K562 (cell line): ENCODE data around the gene NSMCE1. TPM values are rescaled to one million over a fixed set of nuclear protein-coding genes. Genes with fewer than 3 reads are reported as not detected.

Source experiments
- ASH1L ChIP-seq: fragments of 450-650 bp; IDR thresholded peaks from 2 replicates; pipeline ENCODE4 v1.6.1; 2018; ENCODE audit warnings: borderline replicate concordance, mild to moderate bottlenecking, low read depth; ENCODE audit not compliant: partially characterized antibody
- BCL6 ChIP-seq: fragments of 250-450 bp; sonication (Bioruptor Pico); IDR thresholded peaks from 2 replicates; pipeline ENCODE4 v1.4.0; 2020
- BRF1 ChIP-seq: IDR thresholded peaks from 3 replicates; pipeline ENCODE4 v1.6.1; 2011; ENCODE audit warnings: borderline replicate concordance, mild to moderate bottlenecking; ENCODE audit not compliant: insufficient read length; ENCODE audit errors: extremely low read depth
- ZNF354B ChIP-seq: fragments of 250-450 bp; sonication (Bioruptor Pico); IDR thresholded peaks from 2 replicates; pipeline ENCODE4 v1.4.0; 2020
- polyA plus RNA-seq, 8 experiments: library from polyadenylated mRNA; depleted of rRNA in 4 of 8; stranded (reverse) in 5 of 8; unstranded in 3 of 8; fragments of >200 nt; fragmentation: Nextera tagmentation in 2 of 8; fragmentation: Illumina TruSeq in 1 of 8; extraction: Ambion mirVana in 2 of 8; extraction: Trizol in 1 of 8; gene quantifications; 2 replicates each; pipeline versions ENCODE4 v1.2.1 to v1.2.3, GENCODE V29; 2011 to 2014; ENCODE audit warnings: inconsistent platforms in 1 of 8, missing spikeins in 1 of 8
- total RNA-seq, 7 experiments: library from RNA; depleted of rRNA in 6 of 7; stranded (reverse); fragments of >200 nt in 6 of 7; fragmentation: Illumina TruSeq in 2 of 7; extraction: Trizol in 2 of 7; gene quantifications; 2 replicates each; pipeline versions ENCODE4 v1.2.1 to v1.2.3, GENCODE V29; 2011 to 2021; ENCODE audit warnings: low replicate concordance in 1 of 7
- TF ChIP-seq, protein P1 (sequence below): fragments of 450-650 bp; IDR thresholded peaks from 2 replicates; pipeline ENCODE4 v1.6.1; 2016; ENCODE audit warnings: low read depth
- TF ChIP-seq, protein P2 (sequence below), 2 experiments: fragments of 250-450 bp in 1 of 2; fragments of 450-650 bp in 1 of 2; sonication (Bioruptor Pico) in 1 of 2; IDR thresholded peaks; 2 replicates each; pipeline versions ENCODE4 v1.6.1 to v1.8.0; 2016 to 2021; ENCODE audit warnings: mild to moderate bottlenecking in 2 of 2, moderate library complexity in 2 of 2, missing compliant biosample characterization in 1 of 2, missing genetic modification characterization in 1 of 2
- TF ChIP-seq, protein P3 (sequence below): fragments of 250-450 bp; sonication (Bioruptor Pico); IDR thresholded peaks from 2 replicates; pipeline ENCODE4 v1.5.0; 2021; ENCODE audit warnings: mild to moderate bottlenecking, borderline replicate concordance
- TF ChIP-seq, protein P4 (sequence below): fragments of 250-450 bp; sonication (Bioruptor Pico); IDR thresholded peaks from 2 replicates; pipeline ENCODE4 v1.5.0; 2021
- TF ChIP-seq, protein P5 (sequence below): fragments of 250-450 bp; sonication (Bioruptor Pico); IDR thresholded peaks from 2 replicates; pipeline ENCODE4 v1.5.0; 2020; ENCODE audit warnings: mild to moderate bottlenecking, borderline replicate concordance

The NSMCE1 gene
- total and polyA plus RNA-seq, 9 of the 15 experiments (the other 6 are each of a cell fraction or from before 2014, with no cell fraction given): 52.1 to 163 (median 61.5) TPM

DNA sequence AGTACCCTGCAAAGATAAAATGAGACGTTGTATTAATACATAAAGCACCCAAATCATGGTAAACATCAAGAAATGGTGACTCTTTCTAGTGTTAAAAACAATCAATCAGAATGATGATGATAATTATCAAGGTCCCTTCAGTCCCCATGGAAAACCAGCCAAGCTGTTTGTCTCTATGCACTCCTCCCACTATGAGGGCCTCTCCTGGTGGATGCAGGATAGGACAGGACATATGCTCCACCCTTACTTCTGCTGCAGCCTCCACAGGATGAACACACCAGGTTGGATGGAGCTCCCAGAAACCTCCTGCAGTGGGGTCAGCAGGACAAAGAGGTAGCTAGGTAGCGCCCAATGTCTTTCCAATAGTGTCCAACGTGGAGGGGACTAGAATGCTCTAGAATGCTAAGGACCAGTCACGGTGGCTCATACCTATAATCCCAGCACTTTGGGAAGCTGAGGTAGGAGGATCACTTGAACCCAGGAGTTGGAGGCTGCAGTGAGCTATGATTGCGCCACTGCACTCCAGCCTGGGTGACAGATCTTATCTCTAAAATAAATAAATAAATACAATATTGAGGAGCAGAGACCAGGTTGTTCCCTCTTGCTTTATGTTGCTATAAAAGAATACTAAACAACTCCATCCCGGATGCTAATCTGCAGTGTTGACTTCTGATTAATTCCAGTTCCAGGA is 75.1 kb downstream of the NSMCE1 start (continued):
- TF ChIP-seq, protein P1, sequence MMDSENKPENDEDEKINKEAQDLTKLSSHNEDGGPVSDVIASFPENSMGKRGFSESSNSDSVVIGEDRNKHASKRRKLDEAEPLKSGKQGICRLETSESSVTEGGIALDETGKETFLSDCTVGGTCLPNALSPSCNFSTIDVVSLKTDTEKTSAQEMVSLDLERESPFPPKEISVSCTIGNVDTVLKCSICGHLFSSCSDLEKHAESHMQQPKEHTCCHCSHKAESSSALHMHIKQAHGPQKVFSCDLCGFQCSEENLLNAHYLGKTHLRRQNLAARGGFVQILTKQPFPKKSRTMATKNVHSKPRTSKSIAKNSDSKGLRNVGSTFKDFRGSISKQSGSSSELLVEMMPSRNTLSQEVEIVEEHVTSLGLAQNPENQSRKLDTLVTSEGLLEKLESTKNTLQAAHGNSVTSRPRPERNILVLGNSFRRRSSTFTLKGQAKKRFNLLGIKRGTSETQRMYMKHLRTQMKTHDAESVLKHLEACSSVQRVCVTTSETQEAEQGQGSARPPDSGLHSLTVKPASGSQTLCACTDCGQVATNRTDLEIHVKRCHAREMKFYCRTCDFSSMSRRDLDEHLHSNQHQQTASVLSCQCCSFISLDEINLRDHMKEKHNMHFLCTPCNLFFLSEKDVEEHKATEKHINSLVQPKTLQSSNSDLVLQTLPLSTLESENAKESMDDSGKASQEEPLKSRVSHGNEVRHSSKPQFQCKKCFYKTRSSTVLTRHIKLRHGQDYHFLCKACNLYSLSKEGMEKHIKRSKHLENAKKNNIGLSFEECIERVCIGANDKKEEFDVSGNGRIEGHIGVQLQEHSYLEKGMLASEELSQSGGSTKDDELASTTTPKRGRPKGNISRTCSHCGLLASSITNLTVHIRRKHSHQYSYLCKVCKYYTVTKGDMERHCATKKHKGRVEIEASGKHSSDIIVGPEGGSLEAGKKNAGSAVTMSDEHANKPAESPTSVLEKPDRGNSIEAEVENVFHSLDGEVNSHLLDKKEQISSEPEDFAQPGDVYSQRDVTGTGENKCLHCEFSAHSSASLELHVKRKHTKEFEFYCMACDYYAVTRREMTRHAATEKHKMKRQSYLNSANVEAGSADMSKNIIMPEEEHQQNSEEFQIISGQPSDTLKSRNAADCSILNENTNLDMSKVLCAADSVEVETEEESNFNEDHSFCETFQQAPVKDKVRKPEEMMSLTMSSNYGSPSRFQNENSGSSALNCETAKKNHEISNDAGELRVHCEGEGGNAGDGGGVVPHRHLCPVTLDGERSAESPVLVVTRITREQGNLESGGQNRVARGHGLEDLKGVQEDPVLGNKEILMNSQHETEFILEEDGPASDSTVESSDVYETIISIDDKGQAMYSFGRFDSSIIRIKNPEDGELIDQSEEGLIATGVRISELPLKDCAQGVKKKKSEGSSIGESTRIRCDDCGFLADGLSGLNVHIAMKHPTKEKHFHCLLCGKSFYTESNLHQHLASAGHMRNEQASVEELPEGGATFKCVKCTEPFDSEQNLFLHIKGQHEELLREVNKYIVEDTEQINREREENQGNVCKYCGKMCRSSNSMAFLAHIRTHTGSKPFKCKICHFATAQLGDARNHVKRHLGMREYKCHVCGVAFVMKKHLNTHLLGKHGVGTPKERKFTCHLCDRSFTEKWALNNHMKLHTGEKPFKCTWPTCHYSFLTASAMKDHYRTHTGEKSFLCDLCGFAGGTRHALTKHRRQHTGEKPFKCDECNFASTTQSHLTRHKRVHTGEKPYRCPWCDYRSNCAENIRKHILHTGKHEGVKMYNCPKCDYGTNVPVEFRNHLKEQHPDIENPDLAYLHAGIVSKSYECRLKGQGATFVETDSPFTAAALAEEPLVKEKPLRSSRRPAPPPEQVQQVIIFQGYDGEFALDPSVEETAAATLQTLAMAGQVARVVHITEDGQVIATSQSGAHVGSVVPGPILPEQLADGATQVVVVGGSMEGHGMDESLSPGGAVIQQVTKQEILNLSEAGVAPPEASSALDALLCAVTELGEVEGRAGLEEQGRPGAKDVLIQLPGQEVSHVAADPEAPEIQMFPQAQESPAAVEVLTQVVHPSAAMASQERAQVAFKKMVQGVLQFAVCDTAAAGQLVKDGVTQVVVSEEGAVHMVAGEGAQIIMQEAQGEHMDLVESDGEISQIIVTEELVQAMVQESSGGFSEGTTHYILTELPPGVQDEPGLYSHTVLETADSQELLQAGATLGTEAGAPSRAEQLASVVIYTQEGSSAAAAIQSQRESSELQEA: no peak
- TF ChIP-seq, protein P2, sequence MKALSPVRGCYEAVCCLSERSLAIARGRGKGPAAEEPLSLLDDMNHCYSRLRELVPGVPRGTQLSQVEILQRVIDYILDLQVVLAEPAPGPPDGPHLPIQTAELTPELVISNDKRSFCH (CRISPR knock-in tag; IDR thresholded peaks at IDR 0.05): no peak
- TF ChIP-seq, protein P2 (tag; IDR thresholded peaks at IDR 0.05): no peak
- TF ChIP-seq BRF1 (no peak), ZNF354B (CRISPR knock-in tag) (no peak), BCL6 (CRISPR knock-in tag) (no peak), ASH1L (no peak)
- TF ChIP-seq, protein P3, sequence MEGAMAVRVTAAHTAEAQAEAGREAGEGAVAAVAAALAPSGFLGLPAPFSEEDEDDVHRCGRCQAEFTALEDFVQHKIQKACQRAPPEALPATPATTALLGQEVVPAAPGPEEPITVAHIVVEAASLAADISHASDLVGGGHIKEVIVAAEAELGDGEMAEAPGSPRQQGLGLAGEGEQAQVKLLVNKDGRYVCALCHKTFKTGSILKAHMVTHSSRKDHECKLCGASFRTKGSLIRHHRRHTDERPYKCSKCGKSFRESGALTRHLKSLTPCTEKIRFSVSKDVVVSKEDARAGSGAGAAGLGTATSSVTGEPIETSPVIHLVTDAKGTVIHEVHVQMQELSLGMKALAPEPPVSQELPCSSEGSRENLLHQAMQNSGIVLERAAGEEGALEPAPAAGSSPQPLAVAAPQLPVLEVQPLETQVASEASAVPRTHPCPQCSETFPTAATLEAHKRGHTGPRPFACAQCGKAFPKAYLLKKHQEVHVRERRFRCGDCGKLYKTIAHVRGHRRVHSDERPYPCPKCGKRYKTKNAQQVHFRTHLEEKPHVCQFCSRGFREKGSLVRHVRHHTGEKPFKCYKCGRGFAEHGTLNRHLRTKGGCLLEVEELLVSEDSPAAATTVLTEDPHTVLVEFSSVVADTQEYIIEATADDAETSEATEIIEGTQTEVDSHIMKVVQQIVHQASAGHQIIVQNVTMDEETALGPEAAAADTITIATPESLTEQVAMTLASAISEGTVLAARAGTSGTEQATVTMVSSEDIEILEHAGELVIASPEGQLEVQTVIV: no peak
- TF ChIP-seq, protein P4, sequence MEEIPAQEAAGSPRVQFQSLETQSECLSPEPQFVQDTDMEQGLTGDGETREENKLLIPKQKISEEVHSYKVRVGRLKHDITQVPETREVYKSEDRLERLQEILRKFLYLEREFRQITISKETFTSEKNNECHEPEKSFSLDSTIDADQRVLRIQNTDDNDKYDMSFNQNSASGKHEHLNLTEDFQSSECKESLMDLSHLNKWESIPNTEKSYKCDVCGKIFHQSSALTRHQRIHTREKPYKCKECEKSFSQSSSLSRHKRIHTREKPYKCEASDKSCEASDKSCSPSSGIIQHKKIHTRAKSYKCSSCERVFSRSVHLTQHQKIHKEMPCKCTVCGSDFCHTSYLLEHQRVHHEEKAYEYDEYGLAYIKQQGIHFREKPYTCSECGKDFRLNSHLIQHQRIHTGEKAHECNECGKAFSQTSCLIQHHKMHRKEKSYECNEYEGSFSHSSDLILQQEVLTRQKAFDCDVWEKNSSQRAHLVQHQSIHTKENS (CRISPR knock-in tag): no peak
- TF ChIP-seq, protein P5, sequence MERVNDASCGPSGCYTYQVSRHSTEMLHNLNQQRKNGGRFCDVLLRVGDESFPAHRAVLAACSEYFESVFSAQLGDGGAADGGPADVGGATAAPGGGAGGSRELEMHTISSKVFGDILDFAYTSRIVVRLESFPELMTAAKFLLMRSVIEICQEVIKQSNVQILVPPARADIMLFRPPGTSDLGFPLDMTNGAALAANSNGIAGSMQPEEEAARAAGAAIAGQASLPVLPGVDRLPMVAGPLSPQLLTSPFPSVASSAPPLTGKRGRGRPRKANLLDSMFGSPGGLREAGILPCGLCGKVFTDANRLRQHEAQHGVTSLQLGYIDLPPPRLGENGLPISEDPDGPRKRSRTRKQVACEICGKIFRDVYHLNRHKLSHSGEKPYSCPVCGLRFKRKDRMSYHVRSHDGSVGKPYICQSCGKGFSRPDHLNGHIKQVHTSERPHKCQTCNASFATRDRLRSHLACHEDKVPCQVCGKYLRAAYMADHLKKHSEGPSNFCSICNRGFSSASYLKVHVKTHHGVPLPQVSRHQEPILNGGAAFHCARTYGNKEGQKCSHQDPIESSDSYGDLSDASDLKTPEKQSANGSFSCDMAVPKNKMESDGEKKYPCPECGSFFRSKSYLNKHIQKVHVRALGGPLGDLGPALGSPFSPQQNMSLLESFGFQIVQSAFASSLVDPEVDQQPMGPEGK (CRISPR knock-in tag): no peak
